RWPE1 (cell line): ENCODE measurements around the gene PRR5L.

Experiments used
- CTCF ChIA-PET: fragments of 350-600 bp; sonication (Branson Sonifier 250); formaldehyde crosslinking; extraction: SDS; loops from one replicate; lab custom pipeline; 2021; lab: Yijun Ruan, JAX
- POLR2A ChIA-PET: fragments of 400-600 bp; formaldehyde crosslinking; extraction: SDS; loops from one replicate; lab custom pipeline; 2020; ENCODE audit warnings: antibody characterized with exemption; ENCODE audit not compliant: low non-redundant PET; lab: Yijun Ruan, JAX
- DNase-seq: peaks from one replicate; pipeline ENCODE4 v3.0.0; 2012; ENCODE audit warnings: low spot score
- H3K27ac ChIP-seq: fragments of 450-650 bp; 2 replicates; pipeline ENCODE4 v1.5.1; 2017
- TF ChIP-seq, protein P1 (sequence below): fragments of 450-650 bp; conservative IDR thresholded peaks from 2 replicates; pipeline ENCODE4 v1.5.1; 2017; ENCODE audit warnings: low read depth, mild to moderate bottlenecking

PRR5L gene

DNA sequence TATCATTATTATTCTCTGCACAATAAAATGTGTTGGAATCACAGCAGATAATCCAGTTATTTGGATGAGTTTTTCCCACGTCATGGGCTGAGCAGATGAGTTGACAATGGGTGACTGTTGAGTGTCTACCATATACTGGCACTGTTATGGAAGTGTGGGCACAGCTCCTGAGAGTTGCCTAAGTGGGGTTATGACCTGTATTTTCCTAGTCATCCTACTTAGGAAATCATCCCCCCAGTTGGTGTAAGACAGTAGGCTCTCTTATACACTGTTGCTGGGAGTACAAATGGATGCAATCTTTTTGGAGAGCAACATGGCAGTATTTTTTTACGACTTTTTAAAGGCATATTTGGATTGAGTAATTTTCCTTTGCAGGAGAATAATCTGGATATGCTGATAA lies 147.6 kb downstream of the PRR5L start:
- no peak for DNase-seq
- ChIA-PET POLR2A (no interaction called here), CTCF (no interaction called here)
- no peak overlapping the region for H3K27ac ChIP-seq
- TF ChIP-seq, protein P1, sequence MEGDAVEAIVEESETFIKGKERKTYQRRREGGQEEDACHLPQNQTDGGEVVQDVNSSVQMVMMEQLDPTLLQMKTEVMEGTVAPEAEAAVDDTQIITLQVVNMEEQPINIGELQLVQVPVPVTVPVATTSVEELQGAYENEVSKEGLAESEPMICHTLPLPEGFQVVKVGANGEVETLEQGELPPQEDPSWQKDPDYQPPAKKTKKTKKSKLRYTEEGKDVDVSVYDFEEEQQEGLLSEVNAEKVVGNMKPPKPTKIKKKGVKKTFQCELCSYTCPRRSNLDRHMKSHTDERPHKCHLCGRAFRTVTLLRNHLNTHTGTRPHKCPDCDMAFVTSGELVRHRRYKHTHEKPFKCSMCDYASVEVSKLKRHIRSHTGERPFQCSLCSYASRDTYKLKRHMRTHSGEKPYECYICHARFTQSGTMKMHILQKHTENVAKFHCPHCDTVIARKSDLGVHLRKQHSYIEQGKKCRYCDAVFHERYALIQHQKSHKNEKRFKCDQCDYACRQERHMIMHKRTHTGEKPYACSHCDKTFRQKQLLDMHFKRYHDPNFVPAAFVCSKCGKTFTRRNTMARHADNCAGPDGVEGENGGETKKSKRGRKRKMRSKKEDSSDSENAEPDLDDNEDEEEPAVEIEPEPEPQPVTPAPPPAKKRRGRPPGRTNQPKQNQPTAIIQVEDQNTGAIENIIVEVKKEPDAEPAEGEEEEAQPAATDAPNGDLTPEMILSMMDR = no peak

DNA sequence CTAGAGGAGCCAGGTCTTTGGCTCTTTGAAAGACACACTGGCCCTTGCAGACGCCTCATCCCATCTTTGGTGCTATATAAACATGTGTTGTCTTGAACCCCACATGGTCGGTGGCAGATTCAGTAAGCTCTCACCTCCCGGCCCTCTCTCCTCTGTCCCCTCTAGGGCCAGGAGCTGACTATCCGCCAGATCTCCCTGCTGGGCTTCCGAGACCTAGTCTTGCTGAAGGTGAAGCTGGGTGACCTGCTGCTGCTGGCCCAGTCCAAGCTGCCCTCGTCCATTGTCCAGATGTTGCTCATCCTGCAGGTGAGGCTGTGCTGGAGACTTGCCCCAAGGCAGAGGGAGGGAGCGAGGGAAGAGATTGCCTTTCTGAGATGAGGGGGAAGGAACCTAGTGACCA lies 150.0 kb downstream of the PRR5L start:
- ChIA-PET CTCF (no interaction called here), POLR2A (no interaction called here)
- no peak for DNase-seq
- TF ChIP-seq, protein P1 = no peak
- H3K27ac ChIP-seq = no peak overlapping the region

DNA sequence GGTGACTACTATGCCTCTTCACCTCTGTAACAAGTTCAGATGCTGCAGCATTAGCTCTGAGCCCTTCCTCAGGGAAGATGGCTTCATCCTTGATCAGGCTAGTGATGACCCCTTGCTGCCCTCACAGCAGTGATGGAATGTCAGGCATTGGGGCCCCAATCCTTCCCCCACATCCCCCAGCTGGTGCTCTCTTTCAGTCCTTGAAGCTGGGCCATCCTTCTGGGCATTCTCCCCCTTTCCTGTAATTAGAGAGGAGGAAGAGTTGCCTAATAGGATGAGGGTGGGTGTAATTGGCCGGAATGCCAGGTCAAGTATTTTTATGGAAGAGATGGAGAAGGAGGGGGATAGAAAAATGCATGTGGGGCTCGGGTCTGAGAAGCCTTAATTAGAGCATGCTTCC lies 151.4 kb downstream of the PRR5L start:
- H3K27ac ChIP-seq = no peak overlapping the region
- POLR2A ChIA-PET = no interaction called here
- TF ChIP-seq, protein P1 = no peak
- DNase-seq = no peak
- CTCF ChIA-PET = interaction anchor here (0.7 kb wide), 1 partner anchor 182 kb away, joined by 3 read pairs; no protein-coding TSS in a partner anchor

DNA sequence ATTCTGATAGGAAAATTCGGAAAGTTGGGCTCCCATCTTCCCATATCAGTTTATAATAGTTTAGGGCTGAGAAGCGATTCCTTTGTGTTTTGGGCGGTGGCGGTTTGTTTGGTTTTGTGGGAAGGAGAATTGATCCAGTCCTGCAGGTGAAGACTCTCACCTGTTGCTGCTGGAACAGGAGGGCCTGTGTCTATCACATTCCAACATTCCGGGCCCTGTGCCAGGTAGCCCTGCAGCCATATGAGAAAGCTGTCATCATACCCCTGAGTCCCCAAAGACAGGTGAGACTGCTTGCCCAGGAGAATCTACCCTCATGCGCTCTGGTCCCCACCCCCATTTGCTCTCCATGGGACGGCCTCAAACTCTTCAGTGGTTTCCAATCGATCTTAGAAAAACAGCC lies 151.9 kb downstream of the PRR5L start:
- peak; percentile 48 for DNase-seq
- CTCF ChIA-PET = interaction anchor here (0.7 kb wide), 1 partner anchor 37 kb away, joined by 3 read pairs; no protein-coding TSS in a partner anchor
- POLR2A ChIA-PET = no interaction called here
- TF ChIP-seq, protein P1 = no peak
- no peak overlapping the region for H3K27ac ChIP-seq

DNA sequence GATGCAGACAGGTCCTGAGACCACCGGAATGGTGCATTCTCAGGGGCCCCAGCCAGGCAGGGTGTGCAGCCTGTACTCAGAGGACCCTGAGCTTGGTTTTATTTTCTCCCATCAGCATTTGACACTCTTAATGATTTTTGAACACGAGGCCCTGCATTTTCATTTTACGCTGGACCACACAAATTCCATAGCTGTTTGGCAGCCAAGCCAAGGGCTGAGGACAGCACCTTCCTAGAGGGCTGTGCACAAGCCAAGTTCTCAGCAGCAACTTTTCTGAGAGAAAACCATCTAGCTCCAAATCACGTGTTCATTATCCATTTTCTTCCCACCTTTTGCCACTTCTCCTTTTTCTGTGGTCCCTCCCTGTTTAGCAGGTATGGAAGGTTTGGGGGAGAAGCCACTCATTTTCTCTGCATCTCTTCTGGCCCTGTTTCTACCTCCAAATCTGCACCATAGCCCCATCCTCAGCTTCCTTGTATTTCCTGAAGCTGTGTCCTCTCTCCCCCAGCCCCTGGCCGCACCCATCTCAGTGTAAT lies 153.5 kb downstream of the PRR5L start:
- CTCF ChIA-PET = interaction anchor here (0.5 to 0.6 kb wide), 2 partner anchors 18 to 786 kb away, joined by 5 to 9 read pairs; no protein-coding TSS in a partner anchor
- no peak for DNase-seq
- H3K27ac ChIP-seq = no peak overlapping the region
- POLR2A ChIA-PET = no interaction called here
- TF ChIP-seq, protein P1 = no peak

DNA sequence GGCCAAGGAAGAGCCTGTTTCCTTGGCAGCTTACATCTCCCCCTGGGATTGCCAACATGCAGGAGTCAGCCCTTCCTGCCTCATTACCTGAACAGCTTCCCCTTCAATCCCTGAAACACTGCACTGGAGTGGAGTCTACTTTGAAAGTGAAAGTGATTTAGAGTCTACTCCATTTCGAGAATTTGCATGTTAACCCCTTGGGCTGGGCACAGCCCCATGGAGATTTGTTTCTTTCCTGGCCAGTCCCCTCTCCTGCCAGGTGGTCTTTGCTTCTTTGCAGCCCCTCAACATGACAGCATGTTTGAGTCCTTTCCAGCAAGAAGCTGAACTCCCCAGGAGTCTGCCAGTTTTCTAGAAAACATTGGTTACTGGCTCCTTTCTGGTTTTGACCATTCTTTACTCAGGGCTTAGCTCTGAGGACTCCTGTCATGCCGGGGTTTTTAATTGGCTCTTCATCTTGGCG lies 154.1 kb downstream of the PRR5L start:
- TF ChIP-seq, protein P1 = no peak
- H3K27ac ChIP-seq = no peak overlapping the region
- ChIA-PET CTCF (interaction anchor here (0.6 to 0.9 kb wide), 2 partner anchors 18 to 184 kb away, joined by 3 to 5 read pairs; no protein-coding TSS in a partner anchor), POLR2A (no interaction called here)
- DNase-seq = no peak
